Hypothalamus (tissue), 51 donors: ENCODE measurements around the gene PIANP.
"Not testable (repeated sequence)": the region's sequence is repeated elsewhere in the genome, so short reads cannot be mapped to it uniquely, and the experiment has no call there.

Experiments
- DNase-seq, 51 donors: peaks; one replicate each; lab custom pipeline; 2025; lab: John Stamatoyannopoulos, UW

The PIANP gene

DNA sequence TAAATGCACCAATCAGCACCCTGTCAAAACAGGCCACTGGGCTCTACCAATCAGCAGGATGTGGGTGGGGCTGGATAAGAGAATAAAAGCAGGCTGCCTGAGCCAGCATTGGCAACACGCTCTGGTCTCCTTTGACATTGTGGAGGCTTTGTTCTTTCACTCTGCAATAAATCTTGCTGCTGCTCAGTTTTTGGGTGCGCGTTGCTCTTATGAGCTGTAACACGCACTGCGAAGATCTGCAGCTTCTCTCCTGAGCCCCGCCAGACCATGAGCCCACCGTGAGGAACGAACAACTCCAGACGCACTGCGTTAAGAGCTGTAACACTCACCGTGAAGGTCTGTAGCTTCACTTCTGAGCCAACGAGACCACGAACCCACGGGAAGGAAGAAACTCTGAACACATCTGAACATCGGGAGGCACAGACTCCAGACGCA lies 8.4 kb upstream of the PIANP start:
- DNase-seq = no peak

GRCh38 chr12:6708351-6708750 lies 7.7 kb upstream of the PIANP start:
- DNase-seq = not testable (repeated sequence)

DNA sequence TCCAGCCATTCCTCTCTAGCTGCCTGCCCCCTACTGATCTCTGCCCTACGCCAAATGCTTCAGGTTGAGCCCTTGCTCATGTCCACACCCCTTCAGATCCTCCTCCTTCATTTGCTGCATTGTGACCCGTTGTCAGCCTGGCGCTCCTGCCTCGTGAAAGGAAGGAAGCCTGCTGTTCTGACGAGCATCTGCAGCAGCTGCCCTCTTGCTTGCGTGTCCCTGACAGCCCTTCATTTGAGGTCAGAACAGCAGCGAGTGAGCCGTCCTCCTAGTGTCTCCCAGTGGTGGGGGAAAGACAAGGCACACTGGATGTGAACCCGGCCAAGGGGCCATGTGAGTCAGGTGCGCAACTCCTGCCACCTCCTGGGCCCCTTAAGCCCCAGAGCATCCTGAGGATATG lies 3.0 kb upstream of the PIANP start:
- DNase-seq = no peak

DNA sequence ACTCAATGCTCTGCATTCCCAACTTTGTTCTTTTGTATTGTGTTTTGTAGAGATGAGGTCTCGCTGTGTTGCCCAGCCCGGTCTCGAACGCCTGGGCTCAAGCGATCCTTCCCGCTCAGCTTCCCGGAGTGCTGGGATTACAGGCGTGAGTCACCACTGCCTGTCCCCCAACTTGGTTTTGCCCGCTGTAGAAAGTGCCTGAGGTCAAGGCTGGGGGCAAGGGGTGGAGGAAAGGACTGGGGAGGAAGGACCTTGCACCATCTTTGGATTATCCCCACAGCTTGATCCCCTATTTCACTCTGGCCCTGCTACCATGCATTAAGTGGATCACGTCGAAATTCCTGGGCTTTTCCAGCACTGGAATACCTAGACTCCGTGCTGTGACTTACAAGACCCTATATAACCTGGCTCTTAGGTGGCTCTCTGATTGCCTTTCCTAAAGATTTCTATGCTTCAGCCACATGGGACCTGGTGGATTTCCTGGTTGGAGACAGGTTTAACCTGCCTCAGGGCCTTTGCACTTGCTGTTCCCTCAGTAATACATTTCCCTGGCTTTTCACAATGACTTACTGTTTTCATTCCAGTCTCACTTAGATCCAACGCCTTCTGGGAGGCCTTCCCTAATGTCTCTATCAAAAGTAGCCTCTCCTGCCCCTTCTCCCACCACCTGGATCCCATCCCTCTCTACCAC lies 608 bp upstream of the PIANP start:
- no peak for DNase-seq

- peak in 10 of 51 donors; percentile 6 to 35 (median 16) for DNase-seq
Observed at GRCh38 chr12:6699989-6700645, 498 bp downstream of the PIANP start.

- no peak for DNase-seq
Observed at GRCh38 chr12:6699259-6699988, 1.2 kb downstream of the PIANP start.

DNA sequence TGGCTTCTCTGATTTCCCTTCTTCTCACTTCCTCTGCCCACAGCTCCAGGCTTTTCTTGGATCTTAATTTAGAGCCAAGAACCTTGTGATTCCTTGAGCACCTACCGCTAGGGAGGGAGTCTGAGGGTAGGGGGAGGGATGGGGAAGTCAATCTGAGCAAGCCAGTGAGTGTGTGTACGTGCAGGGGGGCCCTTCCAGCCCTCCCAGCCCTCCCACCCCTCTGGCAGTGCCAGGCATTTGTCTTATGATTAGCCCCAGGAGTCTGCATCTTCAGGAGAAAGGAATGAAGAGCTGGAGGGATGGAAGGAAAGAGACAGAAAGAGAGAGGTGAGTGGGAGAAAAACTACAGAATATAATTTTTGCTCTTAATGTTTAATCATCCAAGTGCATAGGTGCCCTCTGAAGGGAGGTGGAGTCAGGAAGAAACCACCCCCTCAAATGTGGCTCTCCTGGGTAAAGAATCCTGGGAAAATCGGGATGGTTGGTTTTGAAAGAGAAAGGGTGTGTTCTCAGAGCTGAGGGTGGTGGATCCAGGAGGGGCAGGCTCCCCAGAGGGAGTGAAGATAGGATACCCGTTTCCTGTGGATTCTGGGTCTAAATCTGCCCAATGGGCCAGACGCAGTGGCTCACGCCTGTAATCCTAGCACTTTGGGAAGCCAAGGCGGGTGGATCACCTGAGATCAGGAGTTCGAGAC lies 2.1 kb downstream of the PIANP start:
- peak in 1 of 51 donors; percentile 50 for DNase-seq

GRCh38 chr12:6697584-6698351 lies 2.8 kb downstream of the PIANP start:
- DNase-seq = no peak

- DNase-seq = no peak
Observed at GRCh38 chr12:6696690-6697583, 3.7 kb downstream of the PIANP start.

GRCh38 chr12:6695313-6696045 lies 5.1 kb downstream of the PIANP start:
- no peak for DNase-seq

- DNase-seq = no peak
Observed at GRCh38 chr12:6694701-6695100, 5.9 kb downstream of the PIANP start.

GRCh38 chr12:6693832-6694355 lies 6.7 kb downstream of the PIANP start:
- DNase-seq = no peak

DNA sequence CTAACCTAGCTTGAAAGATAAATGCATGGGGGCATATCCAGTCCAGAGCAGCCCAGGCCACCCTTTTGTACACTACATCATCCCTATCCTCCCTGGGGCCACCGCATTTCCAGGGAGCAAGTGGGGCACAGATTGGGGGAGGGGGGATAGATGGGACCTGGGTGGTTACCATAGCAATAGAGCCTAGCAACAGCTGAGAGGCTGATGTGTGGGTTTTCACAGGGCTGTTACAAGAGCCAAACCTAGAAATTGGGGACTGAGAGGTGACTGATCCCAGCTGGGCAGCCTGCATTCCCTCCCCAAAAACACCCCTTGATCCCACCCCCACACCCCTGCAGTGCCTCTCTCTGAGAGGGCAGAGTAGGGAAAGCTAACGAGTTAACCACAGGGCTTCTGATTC lies 7.7 kb downstream of the PIANP start:
- peak in 1 of 51 donors; percentile 9 for DNase-seq

- DNase-seq = peak in 1 of 51 donors; percentile 5
Observed at GRCh38 chr12:6691473-6691872, 9.1 kb downstream of the PIANP start.

GRCh38 chr12:6688999-6689882 lies 11.4 kb downstream of the PIANP start, which contains the start of gene ZNF384:
Gene ZNF384 (minus strand): TSS chr12:6689375. CDS start chr12:6679520, 9,855 bp downstream.
- DNase-seq = peak; percentile 68 to 100 (median 98)

DNA sequence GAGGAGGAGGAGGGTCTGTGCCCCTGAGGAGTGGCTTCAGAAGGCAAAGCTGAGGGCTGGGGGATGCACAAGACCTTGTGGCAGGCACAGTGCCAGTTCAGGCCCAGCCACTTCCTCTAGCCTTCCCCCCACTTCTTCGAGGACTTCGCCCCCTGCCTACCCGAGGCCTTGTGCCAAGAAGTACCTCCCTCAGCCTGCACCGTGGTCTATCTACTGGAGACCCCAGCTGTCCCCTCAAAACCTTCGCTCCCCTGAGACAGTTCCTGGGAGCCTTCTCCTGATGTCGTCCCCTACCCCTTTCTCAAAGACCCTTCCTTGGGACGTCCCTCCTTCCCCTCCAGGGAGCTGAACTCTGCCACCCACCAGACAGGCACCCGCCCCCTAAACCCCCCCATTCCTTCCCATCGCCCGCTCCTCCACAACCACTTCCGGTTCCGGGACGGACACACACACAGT lies 12.0 kb downstream of the PIANP start:
- DNase-seq = peak in 26 of 51 donors; percentile 37 to 94 (median 83)

DNA sequence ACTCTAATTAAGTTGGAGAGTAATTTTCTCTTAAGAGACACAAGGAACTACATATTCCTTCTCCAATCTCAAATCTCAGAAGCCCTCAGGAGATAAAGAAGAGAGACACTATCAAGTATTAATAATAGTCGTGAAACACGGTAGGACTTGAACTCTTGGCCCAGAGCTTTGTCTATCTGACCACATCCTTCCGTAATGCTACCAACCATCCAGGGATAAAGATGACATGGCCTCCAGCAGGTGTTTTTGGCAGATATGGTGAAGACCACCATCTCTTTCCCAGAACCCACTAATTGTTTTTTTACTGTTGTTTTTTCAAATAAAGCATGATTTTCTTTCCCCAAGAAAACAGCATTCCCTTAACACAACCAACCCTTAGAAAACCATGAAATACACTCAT lies 14.8 kb downstream of the PIANP start:
- no peak for DNase-seq
